ENCODE results near the gene RUVBL2. TPM values are rescaled to one million over a fixed set of nuclear protein-coding genes. Genes with fewer than 3 reads are reported as not detected.

RUVBL2 gene
- polyA plus RNA-seq, 1 donor from 2014 or later: 184 TPM

DNA sequence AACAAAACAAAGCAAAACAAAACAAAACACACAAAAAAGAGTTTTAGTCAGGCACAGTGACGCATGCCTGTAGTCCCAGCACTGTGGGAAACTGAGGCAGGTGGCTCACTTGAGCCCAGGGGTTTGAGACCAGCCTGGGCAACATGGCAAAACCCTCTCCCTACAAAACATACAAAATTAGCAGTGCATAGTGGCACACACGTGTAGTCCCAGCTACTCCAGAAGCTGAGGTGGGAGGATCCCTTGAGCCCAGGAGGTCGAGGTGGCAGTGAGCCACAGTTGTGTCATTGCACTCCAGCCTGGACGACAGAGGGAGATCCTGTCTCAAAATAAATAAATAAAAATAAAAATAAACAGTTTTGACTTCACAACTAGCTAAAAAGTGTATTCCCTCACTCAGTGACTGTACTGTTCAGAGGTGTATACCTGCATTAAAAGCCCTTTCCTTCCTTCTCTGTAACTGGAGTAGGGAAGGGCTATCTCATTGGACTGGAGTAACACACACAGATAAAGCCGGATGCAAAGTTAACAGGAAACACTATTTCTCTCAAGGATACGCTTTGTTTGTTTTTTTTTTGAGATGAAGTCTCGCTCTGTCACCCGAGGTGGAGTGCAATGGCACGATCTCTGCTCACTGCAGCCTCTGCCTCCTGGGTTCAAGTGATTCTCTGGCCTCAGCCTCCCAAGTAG is 42.7 kb upstream of the RUVBL2 start:
- H4K20me1 ChIP-seq (ENCODE audit: insufficient read depth): no peaks in the 10 kb centered on the region
- no peaks in the 10 kb centered on the region for H3K9me2 ChIP-seq (ENCODE audit: insufficient read depth, low read length)
- no peak overlapping the region for H3K9ac ChIP-seq (ENCODE audit: low read length)
- H3K4me3 ChIP-seq (ENCODE audit: low read length): no peak overlapping the region
- H3F3A ChIP-seq (ENCODE audit: insufficient read depth, low read length, poor library complexity, severe bottlenecking): no peaks in the 10 kb centered on the region
- no peaks in the 10 kb centered on the region for H3K27me3 ChIP-seq (ENCODE audit: insufficient read depth, low read depth, low read length)
- no peak overlapping the region for H2AFZ ChIP-seq (ENCODE audit: low read depth, low read length)
- H3K79me2 ChIP-seq (replicated peaks; ENCODE audit: insufficient read depth, low read length): peaks cover 9% of the 10 kb centered on the region
- H3K36me3 ChIP-seq (ENCODE audit: insufficient read depth, low read length): no peaks in the 10 kb centered on the region
- H3K9me3 ChIP-seq (ENCODE audit: low read length): no peaks in the 10 kb centered on the region
- H3K27ac ChIP-seq (ENCODE audit: low read length): no peak overlapping the region
- no peak for TF ChIP-seq TAF1 (IDR thresholded peaks at IDR 0.05; ENCODE audit: low read depth)
- no peak for TF ChIP-seq SMC3 (conservative IDR thresholded peaks at IDR 0.05; ENCODE audit: poor library complexity)
- no peak for TF ChIP-seq EZH2 (IDR thresholded peaks at IDR 0.05; ENCODE audit: borderline replicate concordance, insufficient read depth, low read length, poor library complexity, severe bottlenecking)
- TF ChIP-seq, protein P1, sequence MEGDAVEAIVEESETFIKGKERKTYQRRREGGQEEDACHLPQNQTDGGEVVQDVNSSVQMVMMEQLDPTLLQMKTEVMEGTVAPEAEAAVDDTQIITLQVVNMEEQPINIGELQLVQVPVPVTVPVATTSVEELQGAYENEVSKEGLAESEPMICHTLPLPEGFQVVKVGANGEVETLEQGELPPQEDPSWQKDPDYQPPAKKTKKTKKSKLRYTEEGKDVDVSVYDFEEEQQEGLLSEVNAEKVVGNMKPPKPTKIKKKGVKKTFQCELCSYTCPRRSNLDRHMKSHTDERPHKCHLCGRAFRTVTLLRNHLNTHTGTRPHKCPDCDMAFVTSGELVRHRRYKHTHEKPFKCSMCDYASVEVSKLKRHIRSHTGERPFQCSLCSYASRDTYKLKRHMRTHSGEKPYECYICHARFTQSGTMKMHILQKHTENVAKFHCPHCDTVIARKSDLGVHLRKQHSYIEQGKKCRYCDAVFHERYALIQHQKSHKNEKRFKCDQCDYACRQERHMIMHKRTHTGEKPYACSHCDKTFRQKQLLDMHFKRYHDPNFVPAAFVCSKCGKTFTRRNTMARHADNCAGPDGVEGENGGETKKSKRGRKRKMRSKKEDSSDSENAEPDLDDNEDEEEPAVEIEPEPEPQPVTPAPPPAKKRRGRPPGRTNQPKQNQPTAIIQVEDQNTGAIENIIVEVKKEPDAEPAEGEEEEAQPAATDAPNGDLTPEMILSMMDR (IDR thresholded peaks at IDR 0.05; ENCODE audit: poor library complexity, severe bottlenecking): no peak
- TF ChIP-seq EP300 (conservative IDR thresholded peaks at IDR 0.05; ENCODE audit: poor library complexity, severe bottlenecking): no peak
- TF ChIP-seq POLR2AphosphoS5 (IDR thresholded peaks at IDR 0.05): no peak
- TF ChIP-seq RAD21 (conservative IDR thresholded peaks at IDR 0.05): no peak
- no peak for TF ChIP-seq MXI1 (conservative IDR thresholded peaks at IDR 0.05; ENCODE audit: poor library complexity, severe bottlenecking)
- TF ChIP-seq, protein P2, sequence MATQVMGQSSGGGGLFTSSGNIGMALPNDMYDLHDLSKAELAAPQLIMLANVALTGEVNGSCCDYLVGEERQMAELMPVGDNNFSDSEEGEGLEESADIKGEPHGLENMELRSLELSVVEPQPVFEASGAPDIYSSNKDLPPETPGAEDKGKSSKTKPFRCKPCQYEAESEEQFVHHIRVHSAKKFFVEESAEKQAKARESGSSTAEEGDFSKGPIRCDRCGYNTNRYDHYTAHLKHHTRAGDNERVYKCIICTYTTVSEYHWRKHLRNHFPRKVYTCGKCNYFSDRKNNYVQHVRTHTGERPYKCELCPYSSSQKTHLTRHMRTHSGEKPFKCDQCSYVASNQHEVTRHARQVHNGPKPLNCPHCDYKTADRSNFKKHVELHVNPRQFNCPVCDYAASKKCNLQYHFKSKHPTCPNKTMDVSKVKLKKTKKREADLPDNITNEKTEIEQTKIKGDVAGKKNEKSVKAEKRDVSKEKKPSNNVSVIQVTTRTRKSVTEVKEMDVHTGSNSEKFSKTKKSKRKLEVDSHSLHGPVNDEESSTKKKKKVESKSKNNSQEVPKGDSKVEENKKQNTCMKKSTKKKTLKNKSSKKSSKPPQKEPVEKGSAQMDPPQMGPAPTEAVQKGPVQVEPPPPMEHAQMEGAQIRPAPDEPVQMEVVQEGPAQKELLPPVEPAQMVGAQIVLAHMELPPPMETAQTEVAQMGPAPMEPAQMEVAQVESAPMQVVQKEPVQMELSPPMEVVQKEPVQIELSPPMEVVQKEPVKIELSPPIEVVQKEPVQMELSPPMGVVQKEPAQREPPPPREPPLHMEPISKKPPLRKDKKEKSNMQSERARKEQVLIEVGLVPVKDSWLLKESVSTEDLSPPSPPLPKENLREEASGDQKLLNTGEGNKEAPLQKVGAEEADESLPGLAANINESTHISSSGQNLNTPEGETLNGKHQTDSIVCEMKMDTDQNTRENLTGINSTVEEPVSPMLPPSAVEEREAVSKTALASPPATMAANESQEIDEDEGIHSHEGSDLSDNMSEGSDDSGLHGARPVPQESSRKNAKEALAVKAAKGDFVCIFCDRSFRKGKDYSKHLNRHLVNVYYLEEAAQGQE (IDR thresholded peaks at IDR 0.05; ENCODE audit: borderline replicate concordance): no peak
- no peak overlapping the region for H3K4me2 ChIP-seq (ENCODE audit: low read length)

DNA sequence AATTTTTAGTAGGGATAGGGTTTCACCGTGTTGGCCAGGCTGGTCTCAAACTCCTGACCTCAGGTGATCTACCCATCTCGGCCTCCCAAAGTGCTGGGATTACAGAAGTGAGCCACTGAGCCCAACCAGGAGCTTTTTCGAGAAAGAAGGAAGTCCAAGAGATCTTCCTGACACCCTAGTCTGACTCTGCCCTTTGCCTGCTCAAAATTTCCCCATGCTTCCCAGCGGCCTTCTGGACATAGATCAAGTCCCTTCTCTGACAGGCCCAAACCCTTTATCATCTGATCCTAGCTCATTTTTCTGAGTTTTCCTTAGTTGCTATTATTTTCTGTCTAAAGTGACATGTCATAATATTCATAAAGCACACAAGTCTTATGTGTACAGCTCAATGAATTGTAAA is 40.5 kb upstream of the RUVBL2 start:
- Histone ChIP-seq H3K36me3 (ENCODE audit: insufficient read depth, low read length) (no peaks in the 10 kb centered on the region), H3K9me2 (ENCODE audit: insufficient read depth, low read length) (no peaks in the 10 kb centered on the region), H3K4me3 (ENCODE audit: low read length) (no peak overlapping the region), H3K9ac (ENCODE audit: low read length) (no peak overlapping the region), H3K27ac (ENCODE audit: low read length) (no peak overlapping the region), H3F3A (ENCODE audit: insufficient read depth, low read length, poor library complexity, severe bottlenecking) (no peaks in the 10 kb centered on the region), H3K27me3 (ENCODE audit: insufficient read depth, low read depth, low read length) (no peaks in the 10 kb centered on the region), H4K20me1 (ENCODE audit: insufficient read depth) (no peaks in the 10 kb centered on the region), H3K79me2 (replicated peaks; ENCODE audit: insufficient read depth, low read length) (peaks cover 9% of the 10 kb centered on the region), H3K9me3 (ENCODE audit: low read length) (no peaks in the 10 kb centered on the region), H2AFZ (ENCODE audit: low read depth, low read length) (no peak overlapping the region), H3K4me2 (ENCODE audit: low read length) (no peak overlapping the region)
- no peak for TF ChIP-seq SMC3 (conservative IDR thresholded peaks at IDR 0.05; ENCODE audit: poor library complexity)
- no peak for TF ChIP-seq MXI1 (conservative IDR thresholded peaks at IDR 0.05; ENCODE audit: poor library complexity, severe bottlenecking)
- TF ChIP-seq RAD21 (conservative IDR thresholded peaks at IDR 0.05): no peak
- no peak for TF ChIP-seq POLR2AphosphoS5 (IDR thresholded peaks at IDR 0.05)
- TF ChIP-seq, protein P2 (IDR thresholded peaks at IDR 0.05; ENCODE audit: borderline replicate concordance): no peak
- TF ChIP-seq, protein P1 (IDR thresholded peaks at IDR 0.05; ENCODE audit: poor library complexity, severe bottlenecking): no peak
- TF ChIP-seq TAF1 (IDR thresholded peaks at IDR 0.05; ENCODE audit: low read depth): no peak
- no peak for TF ChIP-seq EP300 (conservative IDR thresholded peaks at IDR 0.05; ENCODE audit: poor library complexity, severe bottlenecking)
- no peak for TF ChIP-seq EZH2 (IDR thresholded peaks at IDR 0.05; ENCODE audit: borderline replicate concordance, insufficient read depth, low read length, poor library complexity, severe bottlenecking)

Measured in neural cell (in vitro differentiated cells).